HK-2 (cell line): ENCODE measurements around the gene AKR1D1.
"Not testable (repeated sequence)": the region's sequence is repeated elsewhere in the genome, so short reads cannot be mapped to it uniquely, and the experiment has no call there.

Experiments used
- DNase-seq: peaks from one replicate; pipeline ENCODE4 v3.0.0-alpha.2; 2018; ENCODE audit not compliant: unreplicated experiment

Gene AKR1D1, protein sequence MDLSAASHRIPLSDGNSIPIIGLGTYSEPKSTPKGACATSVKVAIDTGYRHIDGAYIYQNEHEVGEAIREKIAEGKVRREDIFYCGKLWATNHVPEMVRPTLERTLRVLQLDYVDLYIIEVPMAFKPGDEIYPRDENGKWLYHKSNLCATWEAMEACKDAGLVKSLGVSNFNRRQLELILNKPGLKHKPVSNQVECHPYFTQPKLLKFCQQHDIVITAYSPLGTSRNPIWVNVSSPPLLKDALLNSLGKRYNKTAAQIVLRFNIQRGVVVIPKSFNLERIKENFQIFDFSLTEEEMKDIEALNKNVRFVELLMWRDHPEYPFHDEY

DNA sequence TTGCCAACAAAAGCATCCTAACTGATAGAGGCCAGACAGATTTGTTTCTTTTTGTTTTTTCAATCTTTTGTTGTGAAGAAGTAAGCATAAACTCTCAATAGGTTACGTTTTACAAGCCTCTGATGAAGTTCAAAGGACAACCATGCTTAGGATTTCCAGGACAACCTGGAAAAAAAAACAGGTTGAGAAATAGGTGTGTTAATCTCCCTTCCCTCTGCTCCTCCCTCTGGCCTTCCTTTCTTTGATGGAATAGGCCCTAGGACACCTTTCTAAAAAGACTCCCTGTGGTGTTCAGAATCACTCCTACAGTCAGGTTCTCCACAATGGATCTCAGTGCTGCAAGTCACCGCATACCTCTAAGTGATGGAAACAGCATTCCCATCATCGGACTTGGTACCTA, at the start of gene AKR1D1:
TSS of gene AKR1D1 (plus strand) at position 264 of the 400 bp plus-strand sequence. CDS start at position 324, 60 bp downstream.
- no peak for DNase-seq

DNA sequence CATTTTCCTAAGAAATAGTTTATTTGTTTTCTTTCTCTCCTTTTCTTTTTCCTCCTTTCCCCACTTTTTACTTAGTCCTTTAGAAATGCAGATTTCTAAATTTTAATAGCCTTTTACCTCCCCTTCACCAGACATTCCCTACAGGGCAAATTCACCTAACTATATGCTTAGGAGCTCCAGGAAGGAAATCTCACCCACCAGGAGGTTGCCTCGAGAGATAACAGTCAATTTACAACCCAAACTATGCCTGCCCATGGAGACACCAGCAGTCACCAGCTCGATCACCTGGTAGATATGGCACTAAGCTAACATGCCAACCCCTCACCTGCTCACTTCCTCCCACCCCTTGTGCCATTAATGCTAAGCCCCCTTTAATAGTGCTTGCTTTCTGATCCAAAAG, 49.2 kb upstream of the AKR1D1 start:
- no peak for DNase-seq

DNA sequence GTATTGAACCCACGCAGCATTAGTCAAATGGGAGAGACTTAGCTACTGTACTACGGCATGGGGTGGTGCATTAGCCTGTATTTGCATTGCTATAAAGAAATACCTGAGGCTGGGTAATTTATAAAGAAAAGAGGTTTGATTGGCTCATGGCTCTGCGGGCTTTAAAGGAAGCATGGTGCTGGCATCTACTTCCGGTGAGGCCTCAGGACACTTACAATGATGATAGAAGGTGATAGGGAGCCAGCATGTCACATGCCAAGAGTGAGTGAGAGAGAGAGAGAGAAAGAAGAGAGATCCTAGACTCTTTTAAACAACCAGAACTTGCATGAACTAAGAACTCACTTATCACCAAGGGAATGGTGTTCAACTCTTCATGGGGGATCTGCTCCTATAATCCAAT, 47.1 kb upstream of the AKR1D1 start:
- no peak for DNase-seq

DNA sequence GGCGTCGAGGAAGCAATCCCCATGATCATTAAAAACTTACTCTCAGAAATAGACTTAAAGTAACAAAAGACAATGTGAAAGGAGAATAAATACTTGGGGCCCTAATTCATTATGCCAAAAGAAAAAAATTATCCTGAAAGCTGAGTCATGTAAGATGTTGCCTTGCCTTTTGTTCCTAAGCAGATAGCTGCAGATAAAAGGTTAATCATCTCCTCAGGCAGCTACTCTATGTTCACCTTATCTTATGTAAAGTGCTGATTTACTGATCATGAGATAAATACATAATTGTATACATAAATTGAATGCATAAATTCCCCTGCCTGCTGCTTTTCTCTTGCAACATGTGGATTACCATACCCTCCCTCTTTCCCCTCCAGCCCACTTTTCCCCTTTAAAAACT, 46.3 kb upstream of the AKR1D1 start:
- no peak for DNase-seq

DNA sequence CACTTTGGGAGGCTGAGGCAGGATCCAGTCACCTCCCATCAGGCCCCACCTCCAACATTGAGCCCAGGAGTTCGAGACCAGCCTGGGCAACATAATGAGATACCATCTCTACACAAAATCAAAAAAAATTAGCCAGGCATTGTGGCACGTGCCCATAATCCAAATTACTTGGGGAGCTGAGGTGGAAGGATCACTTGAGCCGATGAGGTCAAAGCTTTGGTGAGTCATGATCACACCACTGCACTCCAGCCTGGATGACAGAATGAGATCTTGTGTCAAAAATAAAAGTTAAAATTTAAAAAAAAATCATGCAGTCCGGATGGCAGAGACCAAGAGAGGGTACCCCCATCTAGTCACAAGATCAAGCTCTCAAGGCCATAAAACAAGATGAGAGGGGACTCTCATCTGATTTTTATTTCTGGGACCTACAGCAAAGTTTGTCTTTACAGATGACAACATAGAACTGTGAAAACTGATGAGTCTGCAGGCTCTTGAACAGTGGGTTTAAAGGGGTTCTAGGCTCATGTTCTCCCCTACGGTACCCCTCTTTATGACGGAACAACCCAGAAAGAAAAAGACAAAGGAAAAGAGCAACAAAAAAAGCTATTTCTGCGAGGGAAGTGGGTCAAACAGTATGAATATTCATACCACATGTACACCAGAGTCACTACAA, 45.4 kb upstream of the AKR1D1 start:
- peak; percentile 31 for DNase-seq

DNA sequence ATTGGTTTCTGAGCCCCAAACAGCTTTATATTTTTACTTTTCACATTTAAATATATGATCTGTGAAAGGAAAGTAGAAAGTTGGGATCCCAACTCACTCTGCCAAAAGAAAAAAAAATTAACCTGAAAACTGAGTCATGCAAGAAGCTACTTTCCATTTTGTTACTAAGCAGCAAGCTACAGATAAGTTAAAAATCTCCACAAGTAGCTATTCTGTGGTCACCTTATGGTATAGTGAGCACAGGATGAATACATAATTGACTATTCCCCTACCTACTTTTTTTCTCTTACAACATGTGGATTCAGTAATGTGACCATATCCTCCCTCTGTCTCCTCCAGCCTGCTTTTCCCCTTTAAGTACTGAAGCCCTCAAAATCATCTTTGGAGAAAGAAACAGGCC, 44.1 kb upstream of the AKR1D1 start:
- DNase-seq: no peak

DNA sequence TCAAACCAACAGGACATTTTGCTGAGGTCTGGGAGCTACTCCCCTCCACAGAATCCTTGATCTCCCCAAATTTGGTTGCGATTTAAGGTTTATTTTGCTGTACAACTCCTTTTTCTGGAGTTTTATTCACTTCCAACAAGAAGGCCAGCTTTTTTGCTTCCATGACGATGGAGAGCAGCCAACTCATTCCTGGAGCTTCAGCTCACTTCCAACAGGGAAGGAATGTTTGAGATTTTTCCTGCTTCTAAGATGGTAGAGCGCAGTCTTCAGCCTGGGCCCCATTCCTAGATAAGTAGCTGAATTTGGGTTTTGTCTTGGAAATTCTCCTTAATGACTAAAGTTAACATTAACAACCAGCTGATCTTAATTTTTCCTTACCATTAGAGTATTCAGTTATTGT, 43.5 kb upstream of the AKR1D1 start:
- DNase-seq: no peak

DNA sequence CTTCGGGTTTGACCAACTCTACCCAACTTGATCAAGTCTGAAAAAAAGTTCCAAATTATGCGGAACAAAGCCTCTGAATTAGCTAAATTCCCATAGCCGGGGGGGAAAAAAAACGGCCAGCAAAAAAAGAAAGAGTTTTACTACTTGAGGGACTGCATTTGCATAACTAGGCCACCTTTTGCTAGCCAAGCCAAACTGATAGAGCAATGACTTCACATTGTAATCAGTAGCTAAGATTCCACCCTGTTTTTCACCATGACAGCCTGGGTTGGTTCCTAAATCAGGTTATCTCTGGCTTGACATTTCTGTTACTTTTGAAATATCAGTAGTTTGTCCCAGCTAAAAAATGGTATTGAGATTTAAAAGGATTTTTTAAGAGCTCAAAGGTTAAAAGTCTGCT, 43.0 kb upstream of the AKR1D1 start:
- DNase-seq: no peak

DNA sequence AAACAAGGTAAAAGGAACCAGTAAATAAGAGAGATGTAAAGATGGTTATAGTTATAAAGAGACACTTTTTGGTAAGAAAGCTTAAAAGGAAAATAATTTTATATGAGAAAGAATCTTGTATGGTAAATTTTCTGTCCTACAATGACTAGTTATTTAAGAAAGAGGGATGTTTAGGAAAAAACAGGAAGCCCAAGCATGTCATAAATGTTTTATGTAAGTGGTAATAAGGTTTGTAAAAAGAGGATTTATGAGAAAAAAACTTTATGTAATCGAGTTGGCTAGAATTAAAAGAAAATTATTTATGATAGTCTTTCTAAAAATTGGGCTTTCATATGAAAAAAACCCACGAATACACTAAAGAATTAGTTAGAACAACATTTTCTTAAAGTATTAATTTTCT, 40.1 kb upstream of the AKR1D1 start:
- DNase-seq: no peak

DNA sequence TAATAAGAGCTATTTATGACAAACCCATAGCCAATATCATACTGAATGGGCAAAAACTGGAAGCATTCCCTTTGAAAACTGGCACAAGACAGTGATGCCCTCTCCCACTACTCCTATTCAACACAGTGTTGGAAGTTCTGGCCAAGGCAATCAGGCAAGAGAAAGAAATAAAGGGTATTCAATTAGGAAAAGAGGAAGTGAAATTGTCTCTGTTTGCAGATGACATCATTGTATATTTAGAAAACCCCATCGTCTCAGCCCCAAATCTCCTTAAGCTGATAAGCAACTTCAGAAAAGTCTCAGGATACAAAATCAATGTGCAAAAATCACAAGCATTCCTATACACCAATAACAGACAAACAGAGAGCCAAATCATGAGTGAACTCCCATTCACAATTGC, 36.2 kb upstream of the AKR1D1 start:
- not testable (repeated sequence) for DNase-seq

DNA sequence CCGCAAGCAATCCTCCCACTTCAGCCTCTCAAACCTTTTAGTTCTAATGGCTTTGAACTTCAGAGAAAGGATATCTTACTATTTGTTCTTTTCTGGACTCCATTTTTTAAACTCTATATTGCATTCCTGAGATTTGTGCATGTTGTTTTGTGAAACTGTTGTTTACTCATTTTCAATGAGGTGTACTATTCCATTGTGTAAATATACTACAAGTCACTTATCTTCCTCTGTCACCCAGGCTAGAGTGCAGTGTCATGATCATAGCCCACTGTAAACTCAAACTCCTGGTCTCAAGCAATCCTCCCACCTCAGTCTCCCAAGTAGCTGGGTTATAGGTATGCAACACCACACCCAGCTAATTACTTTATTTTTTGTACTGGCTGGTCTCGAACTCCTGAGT, 31.4 kb upstream of the AKR1D1 start:
- no peak for DNase-seq

DNA sequence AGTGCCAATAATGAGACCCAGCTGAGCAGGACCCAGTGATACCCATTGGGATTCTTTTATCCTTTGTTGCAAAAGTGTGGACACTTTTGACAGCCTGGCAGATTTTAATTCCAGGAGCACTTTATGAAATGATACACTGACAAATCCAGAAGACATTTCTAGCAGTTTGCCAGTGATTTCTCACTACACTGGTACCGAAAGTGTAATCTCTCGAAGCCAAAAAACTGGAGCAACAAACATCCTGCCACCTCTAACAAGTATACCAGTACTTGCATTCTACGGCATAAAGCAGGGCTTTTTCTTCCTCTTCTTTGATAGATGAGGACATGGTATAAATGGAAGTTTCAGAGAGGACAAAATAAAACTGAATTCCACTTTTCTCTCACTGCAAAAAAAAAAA, 28.4 kb upstream of the AKR1D1 start:
- DNase-seq: no peak

DNA sequence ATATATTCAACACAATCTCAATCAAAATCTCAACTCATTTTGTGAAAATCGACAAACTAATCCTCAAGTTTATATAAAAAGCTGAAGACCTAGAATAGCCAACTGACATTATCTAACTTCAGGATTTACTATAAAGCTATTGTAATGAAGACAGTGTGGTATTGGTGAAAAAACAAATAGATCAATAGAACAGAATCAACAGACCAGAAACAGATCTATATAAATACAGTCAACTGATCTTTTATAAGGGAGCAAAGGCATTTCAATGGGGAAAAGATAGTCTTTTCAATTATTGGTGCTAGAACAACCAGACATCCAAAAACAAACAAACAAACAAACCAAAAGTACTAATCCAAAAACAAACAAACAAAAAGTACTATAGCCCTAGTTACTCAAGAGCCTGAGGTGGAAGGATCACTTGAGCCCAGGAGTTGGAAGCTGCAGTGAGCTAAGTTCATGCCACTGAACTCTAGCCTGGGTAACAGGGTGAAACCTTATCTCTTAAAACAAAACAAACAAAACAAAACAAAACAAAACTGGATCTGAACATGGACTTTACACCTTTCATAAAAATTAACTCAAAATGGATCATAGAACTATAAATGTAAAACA, 26.6 kb upstream of the AKR1D1 start:
- no peak for DNase-seq

DNA sequence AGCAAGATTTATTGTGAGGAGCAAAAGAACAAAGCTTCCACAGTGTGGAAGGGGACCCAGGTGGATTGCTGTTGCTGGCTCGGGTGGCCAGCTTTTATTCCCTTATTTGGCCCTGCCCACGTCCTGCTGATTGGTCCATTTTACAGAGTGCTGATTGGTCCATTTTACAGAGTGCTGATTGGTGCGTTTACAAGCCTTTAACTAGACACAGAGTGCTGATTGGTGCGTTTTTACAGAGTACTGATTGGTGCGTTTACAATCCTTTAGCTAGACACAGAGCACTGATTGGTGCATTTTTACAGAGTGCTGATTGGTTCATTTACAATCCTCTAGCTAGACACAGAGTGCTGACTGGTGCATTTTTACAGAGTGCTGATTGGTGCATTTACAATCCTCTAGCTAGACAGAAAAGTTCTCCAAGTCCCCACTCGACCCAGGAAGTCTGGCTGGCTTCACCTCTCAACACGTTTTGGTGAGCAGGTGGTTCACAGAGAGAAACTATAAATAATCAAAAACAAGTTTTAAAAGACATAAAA, 24.5 kb upstream of the AKR1D1 start:
- DNase-seq: not testable (repeated sequence)

DNA sequence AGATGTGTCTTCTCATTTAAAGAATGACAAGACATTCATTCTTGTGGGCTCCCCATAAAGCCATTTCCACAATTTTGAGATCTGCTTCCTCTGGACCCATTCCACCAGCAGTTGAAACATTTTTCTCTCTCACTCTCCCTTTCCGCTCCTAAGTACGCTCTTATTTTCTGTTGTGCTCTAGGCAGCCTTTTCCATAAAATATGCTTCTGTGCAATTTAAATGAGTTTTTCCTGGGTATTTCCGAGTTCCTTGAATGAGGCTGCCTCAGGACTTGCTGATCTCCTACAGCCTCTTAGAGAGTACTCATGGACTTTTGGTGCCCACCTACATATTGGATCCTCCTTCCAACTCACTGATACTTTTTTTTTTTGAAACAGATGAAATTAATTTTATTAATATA, 23.6 kb upstream of the AKR1D1 start:
- DNase-seq: no peak

DNA sequence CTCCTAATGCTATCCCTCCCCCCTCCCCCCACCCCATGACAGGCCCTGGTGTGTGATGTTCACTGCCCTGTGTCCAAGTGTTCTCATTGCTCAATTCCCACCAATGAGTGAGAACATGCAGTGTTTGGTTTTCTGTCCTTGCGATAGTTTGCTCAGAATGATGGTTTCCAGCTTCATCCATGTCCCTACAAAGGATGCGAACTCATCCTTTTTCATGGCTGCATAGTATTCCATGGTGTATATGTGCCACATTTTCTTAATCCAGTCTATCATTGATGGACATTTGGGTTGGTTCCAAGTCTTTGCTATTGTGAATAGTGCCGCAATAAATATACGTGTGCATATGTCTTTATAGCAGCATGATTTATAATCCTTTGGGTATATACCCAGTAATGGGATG, 20.6 kb upstream of the AKR1D1 start:
- not testable (repeated sequence) for DNase-seq

DNA sequence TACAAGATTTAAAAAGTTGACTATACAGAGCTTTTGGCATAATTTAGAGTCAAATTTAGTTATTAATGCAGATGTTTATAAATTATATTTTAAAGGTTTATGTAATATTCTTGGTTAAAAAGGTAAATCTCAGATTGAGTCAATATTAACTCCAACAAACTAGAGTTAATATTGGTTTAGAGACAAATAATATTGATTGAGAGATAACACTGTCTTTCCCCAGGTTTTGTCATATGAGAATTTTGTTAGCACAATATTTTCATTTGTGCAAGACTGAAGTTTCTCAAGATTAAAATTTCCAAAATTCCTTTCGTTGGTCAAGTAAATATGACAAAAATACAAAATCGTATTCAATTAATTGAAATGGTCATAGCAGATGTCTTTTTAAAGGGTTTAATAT, 12.9 kb upstream of the AKR1D1 start:
- no peak for DNase-seq

DNA sequence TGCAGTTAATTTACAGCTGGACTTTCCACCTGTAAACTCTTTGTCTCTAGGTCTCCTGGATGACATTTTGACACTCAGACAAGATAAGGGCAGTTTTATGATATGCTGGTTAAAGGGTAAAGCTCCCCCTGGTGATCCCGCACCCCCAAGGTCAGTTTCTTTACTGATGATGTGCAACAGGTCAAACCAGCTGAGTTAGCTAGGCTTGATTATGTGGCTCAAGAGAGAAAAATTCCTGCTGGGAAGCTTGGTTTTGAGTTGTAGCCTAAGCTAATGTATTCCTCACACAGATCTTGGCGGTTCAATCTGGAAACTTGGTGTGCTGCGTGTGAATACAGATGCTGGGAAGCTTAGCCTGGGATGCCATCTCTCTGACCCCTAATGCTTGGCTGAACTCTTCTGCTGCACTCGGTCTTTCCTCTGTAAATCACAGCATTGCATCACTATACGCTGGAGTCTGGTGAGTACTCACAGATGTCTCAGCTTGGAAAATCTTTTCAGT, 11.4 kb upstream of the AKR1D1 start:
- DNase-seq: no peak

DNA sequence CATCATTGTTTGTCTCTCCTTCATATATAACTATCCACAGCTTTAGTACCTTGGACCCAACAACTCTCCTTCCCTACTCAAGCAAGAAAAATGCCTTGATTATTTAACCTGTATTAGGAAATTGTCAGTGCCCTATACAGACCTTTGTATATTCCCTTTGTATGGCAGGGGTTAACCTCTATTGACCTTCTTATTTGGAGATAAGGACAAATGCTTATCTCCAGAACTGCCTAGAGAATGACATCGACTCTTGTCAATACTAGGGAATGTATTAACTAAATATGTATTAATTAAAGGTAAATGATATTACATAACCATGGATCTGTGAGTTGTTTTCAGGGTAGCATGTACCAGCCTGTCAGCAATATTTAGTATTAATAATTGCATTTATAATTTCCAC, 10.4 kb upstream of the AKR1D1 start:
- DNase-seq: no peak

DNA sequence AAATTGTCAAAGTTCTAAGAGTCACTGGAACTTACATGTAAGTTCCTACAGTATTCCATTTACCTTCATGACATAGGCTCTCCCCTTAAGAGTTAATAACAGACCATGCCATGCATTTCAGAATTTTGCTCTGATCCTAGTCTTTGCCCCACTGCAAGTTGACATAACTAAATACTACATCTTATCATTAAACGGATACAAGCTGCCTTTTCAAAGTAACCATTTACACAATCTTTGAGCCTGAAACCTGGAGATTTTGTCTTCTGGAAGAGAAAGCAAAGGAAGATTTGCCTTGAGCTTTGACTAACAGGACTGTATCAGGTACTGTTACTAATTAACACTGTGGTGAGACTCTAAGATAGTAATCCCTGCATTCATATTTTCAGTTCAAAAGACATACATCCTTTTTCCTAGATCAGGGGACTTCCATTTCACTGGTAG, 9.3 kb upstream of the AKR1D1 start:
- no peak for DNase-seq

DNA sequence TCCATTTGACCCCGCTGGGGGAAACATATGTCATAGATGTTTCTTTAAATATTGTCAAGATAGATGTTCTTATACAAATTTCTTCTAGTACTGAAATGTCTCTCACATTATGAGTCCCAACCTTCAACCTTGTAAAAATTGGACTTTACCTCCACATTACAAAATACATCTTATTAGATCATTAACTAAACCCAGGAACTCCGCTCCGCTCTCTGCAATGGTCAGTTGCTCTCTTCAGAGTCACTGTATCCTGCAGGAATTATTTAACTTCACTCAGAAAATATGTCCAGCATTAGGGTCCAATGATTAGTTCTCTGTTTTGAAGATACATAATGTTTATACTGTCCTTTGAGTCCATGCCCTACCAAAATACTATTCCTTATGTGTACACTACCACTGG, 8.5 kb upstream of the AKR1D1 start:
- DNase-seq: no peak

DNA sequence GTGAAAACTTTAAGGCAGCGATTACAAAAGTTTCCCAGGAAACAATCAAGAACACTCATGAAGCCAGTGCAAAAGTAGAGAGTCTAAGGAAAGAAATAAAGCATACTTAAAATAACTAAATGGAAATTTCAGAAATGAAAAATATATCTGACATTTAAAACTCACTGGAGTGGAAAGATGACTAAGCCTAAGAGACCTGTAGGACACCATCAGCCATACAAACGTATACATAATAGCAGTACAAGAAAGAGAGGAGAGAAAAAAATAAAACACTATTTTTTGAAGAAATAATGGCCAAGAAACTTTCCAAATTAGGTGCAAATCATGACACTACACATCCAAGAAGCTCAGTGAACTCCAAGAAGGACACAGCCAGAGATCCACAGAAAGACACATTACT, 5.4 kb upstream of the AKR1D1 start:
- DNase-seq: no peak

DNA sequence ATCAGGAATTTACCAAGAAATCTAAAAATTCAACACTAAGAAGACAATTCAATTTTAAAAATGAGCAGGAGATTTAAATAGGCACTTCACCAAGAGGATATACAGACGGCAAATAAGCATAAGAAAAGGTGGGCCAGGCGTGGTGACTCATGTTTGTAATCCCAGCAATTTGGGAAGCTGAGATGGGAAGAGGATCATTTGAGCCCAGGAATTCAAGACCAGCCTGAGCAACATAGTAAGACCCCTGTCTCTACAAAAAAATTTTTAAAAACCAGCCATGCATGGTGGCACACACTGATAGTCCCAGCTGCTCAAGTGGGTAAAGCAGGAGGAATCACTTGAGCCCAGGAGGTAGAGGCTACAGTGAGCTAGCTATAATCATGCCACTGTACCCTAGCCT, 3.5 kb upstream of the AKR1D1 start:
- no peak for DNase-seq
